A673 (cell line): Measurements from ENCODE around the gene GLYR1.

ENCODE experiments used
- EZH2 ChIP-seq: fragments of 200-600 bp; sonication (generic); IDR thresholded peaks from 2 replicates; pipeline ENCODE4 v1.6.1; 2017; ENCODE audit warnings: borderline replicate concordance, low read depth, mild to moderate bottlenecking, mixed read lengths, antibody characterized with exemption, low read length; ENCODE audit not compliant: poor library complexity, severe bottlenecking
- TF ChIP-seq, protein P1 (sequence below): fragments of 300-800, 200-600 bp; sonication (generic); conservative IDR thresholded peaks from 2 replicates; pipeline ENCODE4 v1.5.1; 2017; ENCODE audit warnings: low read depth, mild to moderate bottlenecking, antibody characterized with exemption, low read length, moderate library complexity, mixed read lengths

DNA sequence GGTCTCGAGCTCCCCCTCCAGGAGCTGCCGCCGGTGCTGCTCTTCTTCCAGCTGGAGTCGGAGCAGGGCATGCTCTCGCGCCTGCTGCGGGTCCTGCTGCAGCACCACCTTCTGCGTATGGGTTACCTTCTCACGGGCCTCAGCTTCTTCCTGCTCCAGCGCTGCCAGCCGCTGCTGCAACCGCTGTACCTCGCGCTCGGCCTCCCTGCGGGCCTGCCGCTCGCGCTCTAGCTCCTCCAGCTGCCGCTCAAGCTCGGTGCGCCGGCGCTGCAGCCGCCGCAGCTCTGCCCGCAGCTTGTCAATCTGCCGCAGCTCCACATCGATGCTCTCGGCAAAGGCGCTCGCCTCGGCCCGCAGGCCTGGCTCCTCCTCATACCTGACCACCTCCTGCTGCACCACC is 37.1 kb upstream of the GLYR1 start:
- TF ChIP-seq, protein P1, sequence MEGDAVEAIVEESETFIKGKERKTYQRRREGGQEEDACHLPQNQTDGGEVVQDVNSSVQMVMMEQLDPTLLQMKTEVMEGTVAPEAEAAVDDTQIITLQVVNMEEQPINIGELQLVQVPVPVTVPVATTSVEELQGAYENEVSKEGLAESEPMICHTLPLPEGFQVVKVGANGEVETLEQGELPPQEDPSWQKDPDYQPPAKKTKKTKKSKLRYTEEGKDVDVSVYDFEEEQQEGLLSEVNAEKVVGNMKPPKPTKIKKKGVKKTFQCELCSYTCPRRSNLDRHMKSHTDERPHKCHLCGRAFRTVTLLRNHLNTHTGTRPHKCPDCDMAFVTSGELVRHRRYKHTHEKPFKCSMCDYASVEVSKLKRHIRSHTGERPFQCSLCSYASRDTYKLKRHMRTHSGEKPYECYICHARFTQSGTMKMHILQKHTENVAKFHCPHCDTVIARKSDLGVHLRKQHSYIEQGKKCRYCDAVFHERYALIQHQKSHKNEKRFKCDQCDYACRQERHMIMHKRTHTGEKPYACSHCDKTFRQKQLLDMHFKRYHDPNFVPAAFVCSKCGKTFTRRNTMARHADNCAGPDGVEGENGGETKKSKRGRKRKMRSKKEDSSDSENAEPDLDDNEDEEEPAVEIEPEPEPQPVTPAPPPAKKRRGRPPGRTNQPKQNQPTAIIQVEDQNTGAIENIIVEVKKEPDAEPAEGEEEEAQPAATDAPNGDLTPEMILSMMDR: no peak
- no peak for TF ChIP-seq EZH2
